ENCODE data around the gene KLHL29.

KLHL29 gene

GRCh38 chr2:23589220-23589647 is 204.3 kb downstream of the KLHL29 start:
- no peak for DNase-seq

GRCh38 chr2:23589739-23590138 is 204.8 kb downstream of the KLHL29 start:
- peak in 2 of 58 donors; percentile 43 to 55 for DNase-seq

GRCh38 chr2:23590241-23590869 is 205.4 kb downstream of the KLHL29 start:
- DNase-seq, result no peak

- no peak for DNase-seq
Measured at GRCh38 chr2:23591111-23591510, 206.1 kb downstream of the KLHL29 start.

- no peak for DNase-seq
Measured at GRCh38 chr2:23592061-23592685, 207.2 kb downstream of the KLHL29 start.

- DNase-seq, result no peak
Measured at GRCh38 chr2:23592898-23593751, 208.1 kb downstream of the KLHL29 start.

GRCh38 chr2:23593752-23594459 is 208.9 kb downstream of the KLHL29 start:
- DNase-seq, result no peak

GRCh38 chr2:23594460-23594825 is 209.5 kb downstream of the KLHL29 start:
- DNase-seq, result no peak

- DNase-seq, result no peak
Measured at GRCh38 chr2:23595021-23595420, 210.0 kb downstream of the KLHL29 start.

GRCh38 chr2:23595601-23596251 is 210.7 kb downstream of the KLHL29 start:
- DNase-seq, result peak in 42 of 58 donors; percentile 15 to 81 (median 43)

GRCh38 chr2:23596316-23596885 is 211.4 kb downstream of the KLHL29 start:
- no peak for DNase-seq

GRCh38 chr2:23597687-23598086 is 212.7 kb downstream of the KLHL29 start:
- DNase-seq, result no peak

- DNase-seq, result no peak
Measured at GRCh38 chr2:23599006-23599405, 214.0 kb downstream of the KLHL29 start.

- DNase-seq, result no peak
Measured at GRCh38 chr2:23599667-23600066, 214.7 kb downstream of the KLHL29 start.

GRCh38 chr2:23600346-23600745 is 215.4 kb downstream of the KLHL29 start:
- DNase-seq, result peak in 15 of 58 donors; percentile 16 to 56 (median 26)

- no peak for DNase-seq
Measured at GRCh38 chr2:23601301-23601965, 216.5 kb downstream of the KLHL29 start.

GRCh38 chr2:23602116-23602515 is 217.1 kb downstream of the KLHL29 start:
- DNase-seq, result peak in 3 of 58 donors; percentile 14 to 57 (median 22)

- DNase-seq, result no peak
Measured at GRCh38 chr2:23603156-23603555, 218.2 kb downstream of the KLHL29 start.

- DNase-seq, result no peak
Measured at GRCh38 chr2:23603581-23603980, 218.6 kb downstream of the KLHL29 start.

GRCh38 chr2:23604731-23605130 is 219.8 kb downstream of the KLHL29 start:
- no peak for DNase-seq

Data from anterior cingulate cortex (tissue), 58 donors.